GM12878 (cell line): ENCODE results near the gene AGBL4.

Experiments used
- ATF2 ChIP-seq: IDR thresholded peaks from 2 replicates; pipeline ENCODE4 v1.6.1; 2012; ENCODE audit warnings: low read length, inconsistent platforms
- BACH1 ChIP-seq: fragments of 450-650 bp; IDR thresholded peaks from 2 replicates; pipeline ENCODE4 v1.6.1; 2017; ENCODE audit warnings: mild to moderate bottlenecking, borderline replicate concordance
- CEBPB ChIP-seq, 2 experiments: fragments of 150-350 bp in 1 of 2; IDR thresholded peaks; 2 replicates each; pipeline ENCODE4 v1.6.1; 2012 to 2014; ENCODE audit warnings: low read depth in 2 of 2, low read length in 2 of 2, borderline replicate concordance in 1 of 2, inconsistent platforms in 1 of 2
- CTCF ChIP-seq, 3 experiments: IDR thresholded peaks in 2 of 3; conservative IDR thresholded peaks in 1 of 3; 2 replicates each; pipeline ENCODE4 v1.5.1; 2011; ENCODE audit warnings: low read depth in 3 of 3, low read length in 3 of 3, mild to moderate bottlenecking in 3 of 3, control low read depth in 2 of 3, moderate library complexity in 2 of 3, inconsistent platforms in 1 of 3, mixed read lengths in 1 of 3; ENCODE audit not compliant: control insufficient read depth in 2 of 3, insufficient read depth in 1 of 3; ENCODE audit errors: extremely low read depth in 1 of 3
- FOXM1 ChIP-seq: IDR thresholded peaks from 2 replicates; pipeline ENCODE4 v1.6.1; 2012; ENCODE audit warnings: low read depth, mild to moderate bottlenecking, inconsistent platforms, low read length, moderate library complexity
- PKNOX1 ChIP-seq: fragments of 450-650 bp; IDR thresholded peaks from 2 replicates; pipeline ENCODE4 v1.6.1; 2016; ENCODE audit warnings: mild to moderate bottlenecking
- SIN3A ChIP-seq: IDR thresholded peaks from 2 replicates; pipeline ENCODE4 v1.6.1; 2012; ENCODE audit warnings: low read depth, low read length, improper control_type of control experiment
- STAT1 ChIP-seq: fragments of 450-650 bp; conservative IDR thresholded peaks from 2 replicates; pipeline ENCODE4 v1.6.1; 2014; ENCODE audit warnings: antibody characterized with exemption, mild to moderate bottlenecking
- ZNF274 ChIP-seq: IDR thresholded peaks from one replicate; pipeline ENCODE4 v1.8.0; 2011; ENCODE audit not compliant: insufficient read length, insufficient read depth
- TF ChIP-seq, protein P1 (sequence below): IDR thresholded peaks from 2 replicates; pipeline ENCODE4 v1.6.1; 2012; ENCODE audit warnings: low read depth, low read length, improper control_type of control experiment
- TF ChIP-seq, protein P2 (sequence below): IDR thresholded peaks from 2 replicates; pipeline ENCODE4 v1.6.1; 2011; ENCODE audit warnings: low read depth, low read length, improper control_type of control experiment, borderline replicate concordance

DNA sequence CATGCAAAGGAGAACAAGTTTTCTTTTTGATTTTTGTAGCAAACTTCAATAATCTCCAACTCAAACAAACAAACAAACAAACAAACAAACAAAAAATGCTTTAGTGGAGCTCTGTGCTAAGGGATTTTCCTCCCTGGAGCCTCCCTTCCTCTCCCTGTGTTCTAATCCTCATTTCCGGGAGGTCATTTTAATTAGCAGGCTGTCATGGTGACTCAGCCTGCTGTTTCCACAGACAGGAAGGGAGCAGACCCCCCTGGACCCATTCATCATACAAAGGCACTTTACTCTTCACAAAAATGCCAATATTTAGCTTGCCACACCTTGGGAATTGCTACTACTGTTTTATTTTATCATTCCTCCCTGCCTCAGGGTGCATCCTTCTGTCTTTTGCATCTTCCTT lies 1490.8 kb downstream of the AGBL4 start:
- TF ChIP-seq SIN3A, result no peak
- no peak for TF ChIP-seq CTCF (IDR thresholded peaks at IDR 0.05 in 2 of 3, conservative IDR thresholded peaks at IDR 0.05 in 1 of 3; ENCODE audit: control insufficient read depth in 2 of 3, extremely low read depth in 1 of 3, insufficient read depth in 1 of 3, low read depth in 3 of 3, low read length in 3 of 3)
- no peak for TF ChIP-seq BACH1
- no peak for TF ChIP-seq STAT1
- no peak for TF ChIP-seq PKNOX1
- TF ChIP-seq, protein P1, sequence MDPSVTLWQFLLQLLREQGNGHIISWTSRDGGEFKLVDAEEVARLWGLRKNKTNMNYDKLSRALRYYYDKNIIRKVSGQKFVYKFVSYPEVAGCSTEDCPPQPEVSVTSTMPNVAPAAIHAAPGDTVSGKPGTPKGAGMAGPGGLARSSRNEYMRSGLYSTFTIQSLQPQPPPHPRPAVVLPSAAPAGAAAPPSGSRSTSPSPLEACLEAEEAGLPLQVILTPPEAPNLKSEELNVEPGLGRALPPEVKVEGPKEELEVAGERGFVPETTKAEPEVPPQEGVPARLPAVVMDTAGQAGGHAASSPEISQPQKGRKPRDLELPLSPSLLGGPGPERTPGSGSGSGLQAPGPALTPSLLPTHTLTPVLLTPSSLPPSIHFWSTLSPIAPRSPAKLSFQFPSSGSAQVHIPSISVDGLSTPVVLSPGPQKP, result no peak
- no peak for TF ChIP-seq FOXM1
- TF ChIP-seq CEBPB (IDR thresholded peaks at IDR 0.05; ENCODE audit: borderline replicate concordance in 1 of 2, low read depth in 2 of 2, low read length in 2 of 2), result no peak
- TF ChIP-seq, protein P2, sequence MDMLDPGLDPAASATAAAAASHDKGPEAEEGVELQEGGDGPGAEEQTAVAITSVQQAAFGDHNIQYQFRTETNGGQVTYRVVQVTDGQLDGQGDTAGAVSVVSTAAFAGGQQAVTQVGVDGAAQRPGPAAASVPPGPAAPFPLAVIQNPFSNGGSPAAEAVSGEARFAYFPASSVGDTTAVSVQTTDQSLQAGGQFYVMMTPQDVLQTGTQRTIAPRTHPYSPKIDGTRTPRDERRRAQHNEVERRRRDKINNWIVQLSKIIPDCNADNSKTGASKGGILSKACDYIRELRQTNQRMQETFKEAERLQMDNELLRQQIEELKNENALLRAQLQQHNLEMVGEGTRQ, result no peak
- no peak for TF ChIP-seq ZNF274
- no peak for TF ChIP-seq ATF2
